Stimulated activated naive CD4-positive, alpha-beta T cell treated with Interleukin-2 at 50 U/mL for 16 hours (primary cell): ENCODE results near the gene SLC24A4.

Experiments
- DNase-seq: peaks from one replicate; lab custom pipeline; 2025; lab: John Stamatoyannopoulos, UW

SLC24A4 gene, protein sequence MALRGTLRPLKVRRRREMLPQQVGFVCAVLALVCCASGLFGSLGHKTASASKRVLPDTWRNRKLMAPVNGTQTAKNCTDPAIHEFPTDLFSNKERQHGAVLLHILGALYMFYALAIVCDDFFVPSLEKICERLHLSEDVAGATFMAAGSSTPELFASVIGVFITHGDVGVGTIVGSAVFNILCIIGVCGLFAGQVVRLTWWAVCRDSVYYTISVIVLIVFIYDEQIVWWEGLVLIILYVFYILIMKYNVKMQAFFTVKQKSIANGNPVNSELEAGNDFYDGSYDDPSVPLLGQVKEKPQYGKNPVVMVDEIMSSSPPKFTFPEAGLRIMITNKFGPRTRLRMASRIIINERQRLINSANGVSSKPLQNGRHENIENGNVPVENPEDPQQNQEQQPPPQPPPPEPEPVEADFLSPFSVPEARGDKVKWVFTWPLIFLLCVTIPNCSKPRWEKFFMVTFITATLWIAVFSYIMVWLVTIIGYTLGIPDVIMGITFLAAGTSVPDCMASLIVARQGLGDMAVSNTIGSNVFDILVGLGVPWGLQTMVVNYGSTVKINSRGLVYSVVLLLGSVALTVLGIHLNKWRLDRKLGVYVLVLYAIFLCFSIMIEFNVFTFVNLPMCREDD

DNA sequence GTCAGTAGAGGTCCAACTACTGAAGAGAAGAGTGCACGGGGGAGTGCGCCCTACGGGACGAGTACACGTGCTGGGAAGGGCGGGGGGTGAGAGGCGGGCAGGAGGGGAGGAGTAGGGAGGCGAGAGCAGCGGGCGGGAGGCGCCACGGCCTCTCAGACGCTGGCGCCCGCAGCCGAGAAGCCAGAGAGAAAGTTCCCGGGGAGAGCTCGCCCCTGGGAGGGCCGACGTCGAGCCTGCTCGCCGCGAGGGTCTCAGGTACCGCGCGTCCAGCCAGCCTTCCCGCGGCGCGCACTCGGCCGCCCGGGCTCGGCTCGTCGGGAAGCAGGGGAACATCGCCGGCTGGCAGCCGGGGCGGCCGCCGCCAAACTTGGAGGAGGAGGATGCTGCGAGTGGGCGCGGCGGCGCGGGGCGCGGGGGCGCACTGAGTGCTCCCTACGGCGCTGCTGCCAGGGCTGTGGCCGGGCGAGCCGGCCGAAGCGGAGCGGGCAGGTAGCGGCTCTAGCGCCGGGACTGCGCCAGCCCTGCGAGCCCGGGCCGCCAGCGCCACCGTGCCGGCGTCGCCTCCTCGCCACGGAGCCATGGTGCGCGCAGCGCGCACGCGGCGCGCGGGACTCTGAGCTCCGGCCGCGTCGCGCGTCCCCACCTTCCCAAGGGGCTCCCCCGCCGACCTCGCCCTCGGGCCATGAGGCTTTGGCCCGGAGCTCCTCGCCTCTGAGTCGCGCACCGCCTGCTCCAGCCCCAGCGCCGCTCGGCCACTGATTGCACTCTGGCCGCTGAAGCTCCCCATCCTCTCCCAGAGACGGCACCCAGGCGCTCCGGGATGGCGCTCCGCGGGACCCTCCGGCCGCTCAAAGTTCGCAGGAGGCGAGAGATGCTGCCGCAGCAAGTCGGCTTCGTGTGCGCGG lies at the start of gene SLC24A4:
SLC24A4 (plus strand) TSS at position 155 of the 905 bp plus-strand sequence; CDS start at position 821, 666 bp downstream.
- DNase-seq: no peak

DNA sequence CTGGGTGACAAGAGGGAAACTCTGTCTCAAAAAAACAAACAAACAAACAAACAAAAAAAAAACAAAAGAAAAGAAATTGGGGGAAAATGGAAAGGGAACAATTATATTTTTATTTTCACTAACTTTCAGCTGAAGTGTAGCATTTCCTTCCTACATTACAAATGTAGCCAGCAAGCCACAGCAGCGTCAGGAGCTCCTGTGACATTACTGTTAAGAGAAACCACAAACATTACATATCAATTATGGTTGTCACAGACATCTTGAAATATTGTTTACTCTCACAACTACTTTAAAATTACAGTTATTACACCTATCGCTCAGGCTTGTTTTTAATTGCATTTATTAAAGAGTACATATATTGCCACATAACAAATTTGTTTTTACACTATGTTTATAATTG lies 49.8 kb upstream of the SLC24A4 start:
- no peak for DNase-seq

DNA sequence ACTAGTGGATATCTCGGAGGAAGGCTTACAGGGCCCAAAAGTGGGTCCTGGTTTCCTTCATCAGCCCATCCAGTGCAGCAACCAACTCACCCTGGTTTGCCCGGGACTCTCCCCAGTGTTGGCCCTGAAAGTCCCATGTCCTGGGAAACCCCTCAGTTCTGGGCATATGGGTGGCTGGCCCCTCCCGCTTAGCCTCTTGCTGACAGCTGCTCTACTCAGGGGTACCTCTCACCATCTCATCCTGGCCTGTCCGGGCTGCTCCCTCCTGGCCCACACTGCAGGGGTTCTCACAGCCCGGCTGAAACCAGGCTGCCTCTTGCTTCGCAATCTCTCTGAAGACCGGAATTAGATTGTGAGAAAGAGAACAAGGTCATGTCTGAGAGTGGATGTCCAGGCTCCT lies 48.9 kb upstream of the SLC24A4 start:
- DNase-seq: no peak

DNA sequence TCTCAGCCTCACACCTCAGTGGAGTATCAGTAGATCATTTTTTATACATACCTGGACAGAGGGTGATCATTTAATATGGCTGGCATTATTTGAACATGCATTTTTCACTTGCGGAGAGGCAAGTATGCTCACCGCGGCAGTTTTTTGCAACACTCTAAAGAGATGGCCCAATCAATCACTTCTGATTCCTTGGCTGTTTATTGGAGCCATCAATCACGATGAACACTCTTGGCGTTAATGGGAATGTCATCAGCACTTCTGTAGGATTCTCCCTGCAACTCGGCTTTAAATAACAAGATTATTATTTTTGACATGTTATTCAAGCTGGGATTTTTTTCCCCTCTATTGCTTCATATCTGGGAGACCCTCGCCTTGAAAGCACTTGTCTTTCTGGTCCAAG lies 46.9 kb upstream of the SLC24A4 start:
- no peak for DNase-seq

DNA sequence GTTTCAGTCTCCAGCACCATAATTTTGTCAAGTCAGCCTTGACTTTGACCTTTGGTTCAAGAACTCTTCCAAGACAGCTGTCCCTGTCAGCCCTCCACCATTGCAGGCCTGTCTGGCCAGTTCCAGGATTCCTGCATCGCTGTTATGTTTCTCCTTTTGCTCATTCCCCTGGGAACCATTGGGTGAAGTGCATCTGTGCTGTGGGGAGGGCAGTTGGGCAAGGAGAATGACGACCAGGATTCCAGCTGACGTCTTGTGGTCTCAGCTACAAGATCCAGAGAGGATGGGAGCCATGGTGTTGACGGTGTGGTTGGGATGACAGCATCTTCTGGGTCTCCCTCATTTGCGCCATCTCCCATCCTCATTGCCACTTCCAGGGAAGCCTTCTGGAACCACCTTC lies 45.9 kb upstream of the SLC24A4 start:
- no peak for DNase-seq

DNA sequence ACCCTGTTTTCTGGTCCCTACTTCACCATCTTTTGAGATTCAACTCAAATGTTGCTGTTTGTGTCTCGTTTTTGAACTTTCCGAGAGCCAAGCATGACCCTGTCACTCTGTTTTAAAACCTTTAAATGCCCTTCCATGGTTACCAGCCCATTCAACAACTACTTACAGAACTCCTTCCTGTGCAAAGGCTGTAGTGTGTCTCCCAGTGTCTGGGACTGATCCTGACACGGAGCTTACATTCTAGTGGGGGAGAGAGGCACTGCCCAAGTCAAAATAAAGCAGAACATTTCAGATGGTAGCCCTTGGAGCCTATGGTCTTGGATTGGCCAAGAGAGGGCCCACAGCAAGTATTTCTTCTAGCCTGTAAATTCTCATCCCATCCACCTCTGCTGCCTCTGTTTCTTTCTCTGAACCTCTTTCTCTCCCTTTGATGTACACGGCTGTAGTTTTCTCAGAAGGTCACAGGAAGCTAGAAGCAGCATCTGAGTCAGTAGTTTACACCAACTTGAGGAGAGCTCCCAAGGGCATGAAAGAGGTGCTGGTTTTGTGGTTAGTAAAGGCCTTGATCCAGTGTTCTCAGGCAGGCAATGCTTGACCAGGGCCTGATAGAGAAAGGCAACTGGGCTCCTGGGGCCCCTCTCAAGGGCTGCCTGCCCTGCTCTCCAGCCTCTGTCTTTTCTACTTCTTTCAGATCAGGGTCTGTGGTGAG lies 42.3 kb upstream of the SLC24A4 start:
- DNase-seq: no peak

DNA sequence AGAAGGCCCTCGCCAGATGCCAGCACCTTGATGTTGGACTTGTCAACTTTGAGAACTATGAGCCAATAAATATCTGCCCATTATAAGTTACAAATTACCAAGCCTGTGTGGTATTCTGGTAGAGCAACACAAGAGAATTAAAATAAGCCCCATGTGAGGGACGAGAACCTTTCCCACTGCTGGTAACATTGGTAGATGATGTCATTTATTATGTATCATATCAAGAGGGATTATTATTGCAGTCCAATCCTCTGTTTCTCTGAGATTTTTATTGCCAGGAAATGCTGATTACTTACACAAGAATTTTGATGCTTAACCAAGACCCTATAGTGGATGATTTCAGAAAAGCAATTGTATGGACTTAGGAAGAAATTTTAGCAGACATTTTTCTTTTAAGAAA lies 40.3 kb upstream of the SLC24A4 start:
- DNase-seq: no peak

DNA sequence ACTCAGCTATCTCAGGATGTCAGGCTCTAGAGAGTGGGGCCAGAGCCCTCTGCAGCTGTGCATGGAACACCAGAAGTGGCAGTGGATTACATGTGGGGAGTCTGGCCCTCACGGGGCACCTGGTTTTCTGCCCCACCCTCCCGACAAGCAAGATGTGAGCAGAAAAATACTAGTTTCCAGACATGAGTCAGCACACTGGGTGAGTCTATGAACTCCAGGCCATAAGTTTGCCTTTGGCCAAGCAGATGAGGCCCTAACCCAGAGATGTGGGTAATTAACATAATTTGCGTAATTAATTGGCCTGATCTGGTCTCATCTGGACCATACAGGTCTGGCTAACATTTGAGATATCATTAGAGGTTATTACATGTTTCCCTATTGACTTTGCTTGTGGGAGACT lies 37.7 kb upstream of the SLC24A4 start:
- no peak for DNase-seq

DNA sequence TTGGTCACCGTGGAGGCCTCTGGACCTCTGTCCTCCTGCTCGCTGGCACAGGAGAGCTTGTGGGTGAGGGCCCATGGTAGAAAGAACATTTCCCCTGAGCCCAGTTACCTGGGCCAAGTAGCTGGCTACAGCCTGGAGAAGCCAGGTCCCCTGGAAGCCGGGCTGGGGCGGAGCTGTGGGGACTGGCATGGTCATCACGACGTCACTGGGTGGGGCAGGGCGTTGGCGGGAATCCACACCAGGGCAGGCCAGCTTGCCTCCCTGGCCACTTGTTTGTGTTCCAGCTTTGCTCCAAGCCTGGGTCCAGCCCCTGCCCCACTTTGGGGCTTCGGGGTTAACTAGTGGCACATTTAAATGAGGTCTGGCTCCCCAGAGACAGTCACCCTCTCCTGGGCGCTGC lies 35.0 kb upstream of the SLC24A4 start:
- no peak for DNase-seq

DNA sequence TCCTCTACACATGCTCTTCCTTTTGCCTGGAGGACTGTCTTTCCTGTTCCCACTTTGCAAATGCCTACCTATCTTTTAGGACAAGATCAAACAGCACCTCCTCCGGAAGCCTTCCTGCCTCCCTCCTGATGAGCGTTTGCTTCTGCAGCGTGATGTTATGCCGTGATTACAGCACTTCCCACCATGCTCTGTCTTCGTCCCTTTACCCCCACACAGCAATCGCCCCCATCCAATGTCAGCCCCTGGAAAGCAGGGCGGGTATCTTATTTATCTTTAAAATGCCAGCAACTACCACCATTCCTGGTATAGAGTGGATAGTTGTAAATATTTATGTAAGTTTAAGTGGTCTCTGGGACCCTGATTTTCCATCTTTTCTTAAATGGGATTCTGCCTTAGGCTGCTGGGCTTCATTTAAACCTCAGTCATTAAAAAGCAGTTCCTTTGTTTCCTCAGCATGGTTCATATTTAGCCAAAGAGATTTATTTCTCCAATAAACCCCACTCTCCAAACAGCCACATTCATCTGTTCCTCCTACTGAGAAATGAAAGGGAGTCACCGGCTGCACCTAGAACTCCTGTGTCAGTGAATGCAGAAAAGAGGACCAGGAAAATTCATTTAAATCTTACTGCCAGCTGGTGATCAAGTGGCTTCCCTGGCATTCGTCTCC lies 33.8 kb upstream of the SLC24A4 start:
- DNase-seq: no peak

DNA sequence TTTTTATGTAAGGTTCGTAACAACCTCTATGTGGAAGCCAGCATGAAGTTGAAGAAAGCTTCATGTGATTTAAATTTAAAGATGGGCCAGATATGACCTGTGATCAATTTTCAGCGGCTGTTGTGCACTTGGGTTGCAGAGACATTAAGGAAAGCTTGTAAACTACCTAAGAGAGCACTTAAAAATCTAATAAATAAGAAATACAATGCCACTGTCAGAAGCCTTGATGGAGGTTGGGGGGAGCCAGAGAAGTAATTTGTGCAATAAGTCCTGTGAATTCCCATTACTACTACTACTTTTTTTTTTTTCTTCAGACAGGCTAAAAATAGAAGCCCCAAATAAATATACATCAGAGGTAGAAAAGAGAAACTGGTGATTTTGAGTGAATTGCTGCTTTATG lies 30.3 kb upstream of the SLC24A4 start:
- DNase-seq: no peak

DNA sequence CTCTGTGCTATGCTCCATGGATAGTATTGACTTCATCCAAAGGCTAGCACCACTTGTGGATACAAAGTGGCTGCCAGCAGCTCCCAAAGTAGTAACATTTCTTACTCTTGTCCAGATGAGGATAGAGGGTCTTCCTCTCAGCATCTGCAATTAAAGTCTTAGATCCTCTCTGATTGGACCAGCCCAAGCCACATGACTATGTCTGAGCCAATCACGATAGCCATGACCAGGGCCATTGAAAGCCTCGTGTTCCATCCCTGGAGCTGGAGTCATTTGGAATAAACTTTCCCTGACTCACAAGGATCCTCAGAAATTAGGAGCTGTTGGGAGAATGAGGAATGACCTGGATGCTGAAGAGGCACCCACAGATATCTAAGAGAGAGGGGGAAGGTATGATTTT lies 28.5 kb upstream of the SLC24A4 start:
- DNase-seq: no peak

DNA sequence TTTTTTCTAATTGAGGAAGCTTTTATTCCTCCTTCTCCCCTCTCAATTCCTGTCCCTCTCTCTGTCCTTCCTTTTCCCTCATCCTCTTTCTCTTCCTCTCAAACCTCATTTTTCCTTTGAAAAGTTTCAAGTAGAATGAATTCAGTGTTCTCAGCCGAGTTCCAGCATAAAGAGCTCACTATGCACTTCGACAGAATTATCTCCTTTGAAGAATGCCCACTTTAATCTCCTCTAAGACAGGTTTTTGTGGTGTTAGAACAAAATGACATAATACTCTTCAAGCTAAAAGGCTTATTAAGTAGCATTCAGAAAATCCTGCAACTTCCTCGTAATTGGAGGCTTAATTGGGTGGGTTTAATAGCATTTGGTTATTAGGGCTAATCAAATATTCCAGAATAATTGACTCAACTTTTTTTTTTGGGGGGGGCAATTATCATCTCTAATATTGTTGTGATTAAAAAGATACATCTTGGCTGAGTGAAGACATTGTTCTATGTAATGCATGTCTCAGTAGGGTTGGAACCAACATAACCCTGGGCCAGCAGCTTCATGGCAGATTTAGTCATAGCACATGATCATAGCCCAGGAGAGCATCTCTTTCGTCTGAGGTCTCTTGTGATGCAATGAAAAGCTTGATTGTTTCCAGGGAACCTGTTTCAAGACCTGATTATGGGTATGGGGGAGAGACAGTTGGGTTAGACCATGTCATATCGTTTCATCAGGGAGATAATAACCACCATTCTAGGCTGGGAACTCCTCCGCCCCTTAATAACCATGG lies 25.0 kb upstream of the SLC24A4 start:
- no peak for DNase-seq

DNA sequence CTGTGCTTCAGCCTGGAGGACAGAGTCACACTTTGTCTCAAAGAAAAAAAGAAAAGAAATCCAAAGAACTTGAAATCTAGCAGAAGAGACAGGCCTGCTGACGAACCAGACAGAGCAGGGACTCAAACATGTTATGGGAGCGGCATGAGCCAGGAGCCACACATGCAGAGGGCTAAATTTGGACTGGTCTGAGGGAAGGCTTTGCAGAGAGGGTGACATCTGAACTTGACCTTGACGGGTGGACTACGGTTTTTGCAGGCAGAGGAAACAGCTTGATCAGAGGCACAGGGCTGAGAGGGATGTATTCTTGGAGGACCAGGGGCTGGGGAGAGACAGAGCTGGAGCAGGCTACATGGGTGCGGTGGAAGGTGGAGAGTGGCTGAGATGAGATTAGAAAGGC lies 20.5 kb upstream of the SLC24A4 start:
- no peak for DNase-seq

DNA sequence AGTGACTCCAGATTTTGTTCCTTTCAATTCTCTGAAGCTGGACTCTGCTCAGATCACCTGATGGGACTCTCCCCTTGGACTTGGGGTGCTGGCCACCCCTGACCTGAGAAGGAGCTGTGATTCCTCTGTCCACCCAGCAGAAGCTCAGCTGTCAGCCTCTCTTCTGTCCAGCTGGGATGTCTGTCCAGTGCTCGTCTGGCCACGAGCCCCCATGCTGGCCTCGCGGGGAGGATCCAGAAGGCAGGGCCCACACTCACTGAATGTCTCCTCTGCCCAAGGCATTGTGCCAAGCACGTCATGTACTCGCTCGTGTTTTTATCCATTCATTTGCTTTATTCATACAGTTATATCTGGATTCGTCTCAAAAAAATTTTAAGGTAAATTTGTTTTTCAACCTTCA lies 14.2 kb upstream of the SLC24A4 start:
- DNase-seq: no peak

DNA sequence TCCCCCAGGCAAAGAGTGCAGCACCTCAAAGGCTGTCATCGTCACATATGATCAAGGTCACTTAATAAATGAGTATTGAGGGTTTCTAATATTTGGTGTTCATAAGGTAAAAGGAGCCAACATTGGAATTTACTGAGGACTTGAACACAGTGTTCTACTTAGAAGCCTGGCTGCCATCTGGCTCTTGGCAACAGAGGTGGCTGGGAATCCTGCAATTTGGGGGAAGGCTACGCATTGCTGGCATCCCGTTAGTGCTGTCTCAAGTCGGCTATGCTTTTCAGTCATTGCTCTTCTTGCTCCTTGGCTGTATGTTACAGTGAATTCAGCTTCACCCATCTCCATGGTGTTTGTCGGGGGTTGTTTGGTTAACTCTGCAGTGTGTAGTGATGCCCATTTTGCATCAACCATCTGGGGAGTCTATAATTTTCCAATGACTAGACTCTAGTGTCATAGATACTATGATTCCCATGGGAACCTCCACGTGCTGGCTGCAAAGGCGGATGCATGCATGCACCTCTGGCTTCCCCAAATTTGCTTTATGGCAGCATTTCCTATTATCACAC lies 12.9 kb upstream of the SLC24A4 start:
- DNase-seq: no peak

DNA sequence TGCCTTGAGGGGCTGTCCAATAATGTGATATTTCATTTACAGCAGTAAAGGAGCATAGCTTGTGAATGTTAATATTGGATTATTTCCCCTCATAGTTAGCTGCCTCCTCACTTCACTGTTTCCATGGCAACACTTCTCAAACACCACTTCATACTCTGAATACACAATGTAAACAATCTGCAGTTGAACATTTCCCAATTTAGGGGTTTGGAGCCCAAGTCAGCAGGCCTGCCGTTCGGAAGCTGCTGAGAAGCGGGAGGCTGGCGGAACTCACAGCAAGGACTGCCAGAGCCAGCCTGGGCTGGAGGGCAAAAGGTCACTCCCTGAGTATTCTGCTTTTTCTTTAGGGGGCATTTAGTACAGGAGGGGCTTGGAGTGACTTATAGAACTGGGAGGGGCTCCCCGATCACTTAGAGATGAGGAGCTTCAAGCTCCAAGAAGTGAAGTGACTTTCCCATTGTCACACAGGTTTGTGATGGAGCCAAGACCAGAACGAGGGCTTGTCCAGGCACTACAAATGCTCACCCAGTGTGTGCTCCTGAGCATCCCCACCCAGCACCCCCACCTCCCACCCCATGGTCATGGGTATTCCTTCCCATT lies 12.1 kb upstream of the SLC24A4 start:
- no peak for DNase-seq

DNA sequence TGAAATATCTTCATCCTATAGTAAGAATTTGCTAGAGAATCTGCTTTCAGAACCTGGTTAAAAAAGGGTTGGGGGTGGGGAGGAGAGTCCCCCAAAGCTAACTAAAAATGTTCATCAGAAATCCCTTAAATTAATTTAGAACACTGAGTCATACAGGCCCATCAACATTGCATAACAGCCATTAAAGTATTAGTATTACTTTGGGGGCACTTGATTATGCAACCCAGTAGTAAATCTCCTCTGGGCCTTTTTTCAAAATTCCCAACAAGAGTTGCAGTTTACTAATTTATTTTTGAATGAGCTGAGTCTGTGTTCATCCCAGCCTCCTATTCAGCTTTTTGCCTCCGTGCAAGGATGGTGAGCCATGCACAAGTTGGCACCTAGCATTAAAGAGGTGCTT lies 8.8 kb upstream of the SLC24A4 start:
- DNase-seq: no peak

DNA sequence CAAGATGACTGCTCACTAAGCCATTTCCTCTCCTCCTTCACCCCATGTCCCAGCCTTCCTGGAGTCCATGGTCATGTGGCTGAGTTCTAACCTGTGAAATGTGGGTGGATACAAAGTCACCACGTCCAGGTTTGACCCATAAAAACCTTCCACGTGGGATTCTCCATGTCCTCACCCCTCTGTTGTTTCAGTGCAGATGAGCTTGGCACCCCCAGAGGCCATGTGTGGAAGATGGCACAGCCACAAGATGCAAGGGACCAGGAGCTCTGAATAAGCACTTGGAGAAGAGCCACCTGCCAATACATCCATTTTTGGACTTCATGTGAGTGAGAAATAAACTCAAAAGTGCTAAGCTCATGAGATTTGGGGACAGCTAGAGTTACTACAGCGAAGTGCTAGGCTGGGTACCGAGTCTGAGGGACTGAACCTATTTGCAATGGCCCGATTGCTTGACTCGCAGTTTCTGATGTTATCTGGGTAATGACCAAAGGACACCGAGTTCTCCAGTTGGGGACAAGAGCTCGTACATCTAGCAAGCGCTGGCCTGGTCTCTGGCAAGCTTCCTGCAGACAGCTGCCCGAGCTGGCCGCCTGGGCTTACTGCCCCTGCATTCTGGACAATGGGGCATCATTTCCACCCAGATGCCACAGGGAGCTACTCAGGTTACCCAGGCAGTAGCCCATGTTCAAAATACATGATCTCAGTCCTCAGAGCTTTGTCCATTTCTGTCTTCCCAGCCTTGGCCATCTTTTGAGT lies 7.7 kb upstream of the SLC24A4 start:
- no peak for DNase-seq
